Smooth muscle cell (in vitro differentiated cells): ENCODE measurements around the gene HYAL2. TPM values are rescaled to one million over a fixed set of nuclear protein-coding genes. Genes with fewer than 3 reads are reported as not detected.

Source experiments
- DNase-seq: peaks from one replicate; lab custom pipeline; 2025; ENCODE audit not compliant: unreplicated experiment; lab: John Stamatoyannopoulos, UW
- H2AFZ ChIP-seq: fragments of 200-600 bp; sonication (generic); 2 replicates; pipeline ENCODE4 v1.6.0; 2016; ENCODE audit warnings: antibody characterized with exemption, low read depth, mild to moderate bottlenecking
- H3F3A ChIP-seq: fragments of 200-600 bp; sonication (generic); 2 replicates; pipeline ENCODE4 v1.6.0; 2017; ENCODE audit warnings: antibody characterized with exemption, low read depth
- H3K27ac ChIP-seq: fragments of 200-600 bp; sonication (generic); 2 replicates; pipeline ENCODE4 v1.5.1; 2016; ENCODE audit warnings: low read depth, mild to moderate bottlenecking
- H3K27me3 ChIP-seq: fragments of 200-600 bp; sonication (generic); 2 replicates; pipeline ENCODE4 v1.6.1; 2016; ENCODE audit warnings: low read depth, mild to moderate bottlenecking
- H3K36me3 ChIP-seq: fragments of 200-600 bp; sonication (generic); 2 replicates; pipeline ENCODE4 v1.5.1; 2016; ENCODE audit warnings: low read depth
- H3K4me1 ChIP-seq: fragments of 200-600 bp; sonication (generic); 2 replicates; pipeline ENCODE4 v1.5.1; 2016; ENCODE audit warnings: low read depth
- H3K4me2 ChIP-seq: fragments of 200-600 bp; sonication (generic); 2 replicates; pipeline ENCODE4 v1.6.0; 2016; ENCODE audit warnings: mild to moderate bottlenecking
- H3K4me3 ChIP-seq: fragments of 200-600 bp; sonication (generic); 2 replicates; pipeline ENCODE4 v1.5.1; 2016; ENCODE audit warnings: mild to moderate bottlenecking
- H3K79me2 ChIP-seq: fragments of 200-600 bp; sonication (generic); 2 replicates; pipeline ENCODE4 v1.6.0; 2016; ENCODE audit warnings: low read depth, mild to moderate bottlenecking
- H3K9ac ChIP-seq: fragments of 200-600 bp; sonication (generic); 2 replicates; pipeline ENCODE4 v1.6.0; 2016; ENCODE audit warnings: low read depth
- H3K9me3 ChIP-seq: fragments of 200-600 bp; sonication (generic); replicated peaks from 2 replicates; pipeline ENCODE4 v1.5.1; 2016; ENCODE audit warnings: low read depth
- H4K20me1 ChIP-seq: fragments of 200-600 bp; sonication (generic); 2 replicates; pipeline ENCODE4 v1.6.0; 2016; ENCODE audit warnings: low read depth
- WGBS: methylation state at CpG from one replicate; pipeline ENCODE4 v1.1.7; 2016; ENCODE audit warnings: low lambda C conversion rate; 5-methylcytosine and 5-hydroxymethylcytosine counted together
- polyA plus RNA-seq: library from polyadenylated mRNA; unstranded; fragments of >200 nt; fragmentation: Nextera tagmentation; extraction: Ambion mirVana; gene quantifications from 2 replicates; pipeline ENCODE4 v1.2.1, GENCODE V29; 2016
- total RNA-seq: library from RNA; depleted of rRNA; stranded (reverse); fragments of >200 nt; gene quantifications from 2 replicates; pipeline ENCODE4 v1.2.3, GENCODE V29; 2014
- TF ChIP-seq, protein P1 (sequence below): fragments of 200-600 bp; sonication (generic); IDR thresholded peaks from 2 replicates; pipeline ENCODE4 v1.5.1; 2017; ENCODE audit warnings: borderline replicate concordance, mild to moderate bottlenecking, antibody characterized with exemption; ENCODE audit not compliant: insufficient read depth, poor library complexity, severe bottlenecking

HYAL2 gene
- total and polyA plus RNA-seq, 2 experiments from 2014 or later = 83.3 to 88.0 TPM

DNA sequence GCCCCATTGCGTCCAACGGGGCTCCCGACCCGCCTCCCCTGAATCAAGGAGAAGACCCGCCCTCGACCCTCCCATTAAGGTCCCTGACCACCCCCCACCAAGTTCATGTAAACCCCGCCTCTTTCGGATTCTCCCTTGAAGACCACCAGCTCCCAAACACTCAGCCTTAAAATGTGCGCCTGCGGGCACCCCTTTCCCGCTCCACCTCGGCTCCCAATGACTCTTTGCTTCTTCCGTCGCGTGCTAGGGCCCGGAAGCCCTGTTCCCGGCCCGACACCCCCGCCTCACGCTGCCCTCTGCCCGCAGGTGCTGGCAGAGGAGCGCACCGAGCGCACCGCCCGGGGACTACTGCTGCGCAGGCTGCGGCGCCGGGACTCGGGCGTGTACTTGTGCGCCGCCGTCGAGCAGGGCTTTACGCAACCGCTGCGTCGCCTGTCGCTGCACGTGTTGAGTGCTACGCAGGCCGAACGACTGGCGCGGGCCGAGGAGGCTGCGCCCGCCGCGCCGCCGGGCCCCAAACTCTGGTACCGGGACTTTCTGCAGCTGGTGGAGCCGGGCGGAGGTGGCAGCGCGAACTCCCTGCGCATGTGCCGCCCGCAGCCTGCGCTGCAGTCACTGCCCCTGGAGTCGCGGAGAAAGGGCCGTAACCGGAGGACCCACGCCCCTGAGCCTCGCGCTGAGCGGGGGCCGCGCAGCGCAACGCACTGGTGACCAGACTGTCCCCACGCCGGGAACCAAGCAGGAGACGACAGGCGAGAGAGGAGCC is 46.4 kb downstream of the HYAL2 start:
- H3F3A ChIP-seq = no peaks in the 10 kb centered on the region
- H4K20me1 ChIP-seq = peaks cover 8% of the 10 kb centered on the region
- no peak overlapping the region for H3K27ac ChIP-seq
- DNase-seq = no peak
- H3K27me3 ChIP-seq = peaks cover 42% of the 10 kb centered on the region
- no peak overlapping the region for H3K4me2 ChIP-seq
- TF ChIP-seq, protein P1, sequence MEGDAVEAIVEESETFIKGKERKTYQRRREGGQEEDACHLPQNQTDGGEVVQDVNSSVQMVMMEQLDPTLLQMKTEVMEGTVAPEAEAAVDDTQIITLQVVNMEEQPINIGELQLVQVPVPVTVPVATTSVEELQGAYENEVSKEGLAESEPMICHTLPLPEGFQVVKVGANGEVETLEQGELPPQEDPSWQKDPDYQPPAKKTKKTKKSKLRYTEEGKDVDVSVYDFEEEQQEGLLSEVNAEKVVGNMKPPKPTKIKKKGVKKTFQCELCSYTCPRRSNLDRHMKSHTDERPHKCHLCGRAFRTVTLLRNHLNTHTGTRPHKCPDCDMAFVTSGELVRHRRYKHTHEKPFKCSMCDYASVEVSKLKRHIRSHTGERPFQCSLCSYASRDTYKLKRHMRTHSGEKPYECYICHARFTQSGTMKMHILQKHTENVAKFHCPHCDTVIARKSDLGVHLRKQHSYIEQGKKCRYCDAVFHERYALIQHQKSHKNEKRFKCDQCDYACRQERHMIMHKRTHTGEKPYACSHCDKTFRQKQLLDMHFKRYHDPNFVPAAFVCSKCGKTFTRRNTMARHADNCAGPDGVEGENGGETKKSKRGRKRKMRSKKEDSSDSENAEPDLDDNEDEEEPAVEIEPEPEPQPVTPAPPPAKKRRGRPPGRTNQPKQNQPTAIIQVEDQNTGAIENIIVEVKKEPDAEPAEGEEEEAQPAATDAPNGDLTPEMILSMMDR = no peak
- no peak overlapping the region for H3K4me3 ChIP-seq
- H3K36me3 ChIP-seq = no peaks in the 10 kb centered on the region
- H2AFZ ChIP-seq = no peak overlapping the region
- no peaks in the 10 kb centered on the region for H3K79me2 ChIP-seq
- WGBS = 50% methylated on average over 73 of the region's 79 CpGs
- H3K4me1 ChIP-seq = peaks cover 4% of the 10 kb centered on the region
- no peak overlapping the region for H3K9ac ChIP-seq
- no peaks in the 10 kb centered on the region for H3K9me3 ChIP-seq

DNA sequence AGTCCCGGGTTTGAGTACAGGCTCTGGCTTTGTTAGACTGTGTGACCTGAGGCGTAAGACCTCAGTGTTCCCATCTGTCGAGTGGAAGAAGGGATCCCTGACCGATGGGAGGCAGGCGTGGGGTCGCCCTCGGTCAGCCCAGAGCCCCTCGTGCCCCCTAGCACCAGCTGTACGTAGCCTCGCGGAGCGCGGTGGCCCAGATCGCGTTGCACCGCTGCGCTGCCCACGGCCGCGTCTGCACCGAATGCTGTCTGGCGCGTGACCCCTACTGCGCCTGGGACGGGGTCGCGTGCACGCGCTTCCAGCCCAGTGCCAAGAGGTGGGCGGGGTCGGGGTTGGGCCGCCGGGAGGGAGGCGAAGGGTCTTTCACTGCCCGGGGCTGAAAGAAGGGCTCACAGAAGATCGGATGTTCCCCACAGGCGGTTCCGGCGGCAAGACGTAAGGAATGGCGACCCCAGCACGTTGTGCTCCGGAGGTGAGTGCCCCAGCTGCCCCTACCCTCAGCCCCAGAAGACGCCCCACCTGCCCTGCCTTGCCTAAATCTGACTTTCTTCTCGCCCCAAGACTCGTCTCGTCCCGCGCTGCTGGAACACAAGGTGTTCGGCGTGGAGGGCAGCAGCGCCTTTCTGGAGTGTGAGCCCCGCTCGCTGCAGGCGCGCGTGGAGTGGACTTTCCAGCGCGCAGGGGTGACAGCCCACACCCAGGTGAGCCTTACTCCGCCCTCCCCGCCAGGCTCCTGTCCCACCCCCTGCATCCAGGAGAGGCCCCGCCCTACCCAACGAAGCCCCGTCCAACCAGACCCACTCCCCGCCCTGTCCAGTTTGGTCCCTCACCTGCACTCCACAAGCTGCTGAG is 47.2 kb downstream of the HYAL2 start:
- Histone ChIP-seq H4K20me1 (peaks cover 8% of the 10 kb centered on the region), H3F3A (no peaks in the 10 kb centered on the region), H3K79me2 (no peaks in the 10 kb centered on the region), H3K9ac (no peak overlapping the region), H3K27ac (no peak overlapping the region), H3K36me3 (no peaks in the 10 kb centered on the region), H3K27me3 (peaks cover 42% of the 10 kb centered on the region), H3K9me3 (no peaks in the 10 kb centered on the region), H3K4me1 (peaks cover 4% of the 10 kb centered on the region), H2AFZ (no peak overlapping the region), H3K4me3 (no peak overlapping the region), H3K4me2 (no peak overlapping the region)
- TF ChIP-seq, protein P1 = no peak
- 32% methylated on average over 48 of the region's 65 CpGs for WGBS
- no peak for DNase-seq

DNA sequence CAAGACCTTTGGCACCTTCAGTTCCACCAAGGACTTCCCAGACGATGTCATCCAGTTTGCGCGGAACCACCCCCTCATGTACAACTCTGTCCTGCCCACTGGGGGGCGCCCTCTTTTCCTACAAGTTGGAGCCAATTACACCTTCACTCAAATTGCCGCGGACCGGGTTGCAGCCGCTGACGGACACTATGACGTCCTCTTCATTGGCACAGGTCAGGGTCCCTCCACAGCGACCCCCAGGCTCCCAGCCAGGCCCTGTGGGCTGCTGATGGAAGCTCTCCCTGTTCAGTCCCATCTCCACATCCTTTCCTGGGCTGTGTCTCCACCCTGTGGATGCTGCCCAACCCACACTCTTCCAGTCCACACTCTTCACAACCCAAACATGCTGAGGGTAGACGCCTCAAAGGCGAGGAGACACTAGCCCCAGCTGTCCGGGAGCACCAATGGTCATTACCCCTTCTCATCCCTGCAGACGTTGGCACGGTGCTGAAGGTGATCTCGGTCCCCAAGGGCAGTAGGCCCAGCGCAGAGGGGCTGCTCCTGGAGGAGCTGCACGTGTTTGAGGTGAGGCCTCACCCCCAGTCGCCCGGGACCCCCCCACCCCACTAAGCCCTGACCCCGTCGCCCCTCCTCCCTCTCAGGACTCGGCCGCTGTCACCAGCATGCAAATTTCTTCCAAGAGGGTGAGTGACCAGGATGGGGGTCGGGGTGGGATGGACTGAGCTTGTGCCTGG is 48.0 kb downstream of the HYAL2 start:
- WGBS = 28% methylated on average over 23 of the region's 26 CpGs
- Histone ChIP-seq H3K79me2 (no peaks in the 10 kb centered on the region), H2AFZ (no peak overlapping the region), H3K27ac (no peak overlapping the region), H3K4me1 (peaks cover 6% of the 10 kb centered on the region), H3K27me3 (peaks cover 42% of the 10 kb centered on the region), H3K4me3 (no peak overlapping the region), H3K9ac (no peak overlapping the region), H3K4me2 (no peak overlapping the region), H3K9me3 (no peaks in the 10 kb centered on the region), H3K36me3 (no peaks in the 10 kb centered on the region), H4K20me1 (peaks cover 8% of the 10 kb centered on the region), H3F3A (no peaks in the 10 kb centered on the region)
- DNase-seq = no peak
- TF ChIP-seq, protein P1 = peak; percentile 78
